Breast epithelium (tissue), 3 donors: Measurements from ENCODE around the gene CDKN1A.

Experiments
- CTCF ChIP-seq, 3 donors: fragments of 450-650 bp; IDR thresholded peaks; one replicate each; pipeline ENCODE4 v1.5.1; 2016 to 2017; ENCODE audit warnings: antibody characterized with exemption in 3 of 3, mild to moderate bottlenecking in 3 of 3, moderate library complexity in 3 of 3
- POLR2AphosphoS5 ChIP-seq, 3 donors: sonication (generic); formaldehyde crosslinking; IDR thresholded peaks; one replicate each; pipeline ENCODE4 v1.6.1; 2017; ENCODE audit warnings: antibody characterized with exemption in 3 of 3

- TF ChIP-seq POLR2AphosphoS5 (IDR thresholded peaks at IDR 0.05): no peak
- no peak for TF ChIP-seq CTCF (IDR thresholded peaks at IDR 0.05)
These were observed 49.0 kb downstream of the CDKN1A start for GRCh38 chr6:36727505-36728021.
